Non-pigmented ciliary epithelial cell (primary cell): ENCODE measurements around the gene KCTD6.

ENCODE experiments used
- DNase-seq: peaks from one replicate; pipeline ENCODE4 v3.0.0-alpha.2; 2010; ENCODE audit warnings: low read depth

The KCTD6 gene

GRCh38 chr3:58491506-58492402 lies at the start of gene KCTD6:
KCTD6 (plus strand) TSS chr3:58492096; CDS start chr3:58498756, 6,660 bp downstream.
- DNase-seq: peak; percentile 44

GRCh38 chr3:58452176-58452575 lies 39.7 kb upstream of the KCTD6 start:
- no peak for DNase-seq

- no peak for DNase-seq
Observed at GRCh38 chr3:58459160-58459559, 32.7 kb upstream of the KCTD6 start.

GRCh38 chr3:58462829-58463180 lies 29.1 kb upstream of the KCTD6 start:
- DNase-seq: no peak

- peak; percentile 36 for DNase-seq
Observed at GRCh38 chr3:58463181-58463941, 28.5 kb upstream of the KCTD6 start.

- DNase-seq: no peak
Observed at GRCh38 chr3:58463942-58464271, 28.0 kb upstream of the KCTD6 start.

- no peak for DNase-seq
Observed at GRCh38 chr3:58464866-58465265, 27.0 kb upstream of the KCTD6 start.

GRCh38 chr3:58466899-58467563 lies 24.9 kb upstream of the KCTD6 start:
- DNase-seq: no peak

GRCh38 chr3:58469096-58469495 lies 22.8 kb upstream of the KCTD6 start:
- no peak for DNase-seq

GRCh38 chr3:58470363-58471024 lies 21.4 kb upstream of the KCTD6 start:
- no peak for DNase-seq

GRCh38 chr3:58471025-58471887 lies 20.6 kb upstream of the KCTD6 start:
- peak; percentile 78 for DNase-seq

GRCh38 chr3:58473275-58473674 lies 18.6 kb upstream of the KCTD6 start:
- no peak for DNase-seq

GRCh38 chr3:58474348-58474911 lies 17.5 kb upstream of the KCTD6 start:
- no peak for DNase-seq

- no peak for DNase-seq
Observed at GRCh38 chr3:58474967-58475578, 16.8 kb upstream of the KCTD6 start.

- no peak for DNase-seq
Observed at GRCh38 chr3:58478781-58479180, 13.1 kb upstream of the KCTD6 start.

GRCh38 chr3:58480309-58480708 lies 11.6 kb upstream of the KCTD6 start:
- DNase-seq: no peak

GRCh38 chr3:58482917-58483636 lies 8.8 kb upstream of the KCTD6 start:
- no peak for DNase-seq

- no peak for DNase-seq
Observed at GRCh38 chr3:58484045-58484721, 7.7 kb upstream of the KCTD6 start.

- no peak for DNase-seq
Observed at GRCh38 chr3:58484722-58485069, 7.2 kb upstream of the KCTD6 start.
